Stimulated activated CD8-positive, alpha-beta memory T cell treated with anti-CD3 and anti-CD28 coated beads, Interleukin-2, amount 100 ng/mL, for 1 hour (primary cell): ENCODE measurements around the gene CHD1L.
"Not testable (repeated sequence)": the region's sequence is repeated elsewhere in the genome, so short reads cannot be mapped to it uniquely, and the experiment has no call there.

Source experiments
- DNase-seq, 2 donors: peaks; one replicate each; pipeline ENCODE4 v3.0.0-alpha.2; 2020; ENCODE audit warnings: low read depth in 2 of 2

Gene CHD1L

GRCh38 chr1:147233903-147234302 lies 8.6 kb upstream of the CHD1L start:
- DNase-seq, result not testable (repeated sequence)

DNA sequence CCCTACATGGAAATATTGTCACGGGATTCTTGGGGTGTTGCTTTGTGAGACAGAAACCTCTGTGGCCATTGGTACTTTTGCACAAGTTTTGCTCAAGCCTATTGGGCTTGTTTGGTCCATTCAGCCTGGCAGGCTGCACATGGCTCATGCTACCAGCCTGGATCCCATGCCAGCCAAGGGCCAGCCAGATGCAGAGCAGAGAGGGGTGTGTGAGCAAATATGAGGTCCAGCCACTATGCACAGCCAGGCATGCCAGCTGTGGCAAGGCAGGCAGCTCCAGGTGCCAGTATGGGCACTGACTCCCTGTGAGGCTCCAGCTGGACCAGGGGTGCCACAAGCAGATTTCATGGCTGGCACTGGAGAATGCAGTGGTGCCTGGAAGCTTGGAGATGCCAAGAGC lies 6.7 kb upstream of the CHD1L start:
- DNase-seq, result no peak

DNA sequence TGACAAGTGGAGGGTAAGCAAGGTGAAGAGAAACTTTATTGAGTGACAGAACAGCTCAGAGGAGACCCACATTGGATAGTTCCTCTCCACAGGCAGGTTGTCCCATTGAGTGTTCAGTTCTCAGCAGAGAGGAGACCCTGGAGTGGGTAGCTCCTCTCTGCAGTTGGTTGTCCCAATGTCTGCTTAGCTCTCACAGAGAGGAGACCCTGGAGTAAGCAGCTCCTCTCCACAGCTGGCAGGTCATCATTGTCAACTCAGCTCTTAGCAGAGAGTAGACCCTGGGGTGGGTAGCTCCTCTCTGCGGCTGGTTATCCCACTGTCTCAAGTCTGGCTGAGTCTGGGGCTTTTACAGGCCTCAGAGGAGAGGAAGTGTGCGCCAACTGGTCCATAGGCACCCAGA lies 6.0 kb upstream of the CHD1L start:
- no peak for DNase-seq

GRCh38 chr1:147236959-147237791 lies 5.3 kb upstream of the CHD1L start:
- DNase-seq, result no peak

DNA sequence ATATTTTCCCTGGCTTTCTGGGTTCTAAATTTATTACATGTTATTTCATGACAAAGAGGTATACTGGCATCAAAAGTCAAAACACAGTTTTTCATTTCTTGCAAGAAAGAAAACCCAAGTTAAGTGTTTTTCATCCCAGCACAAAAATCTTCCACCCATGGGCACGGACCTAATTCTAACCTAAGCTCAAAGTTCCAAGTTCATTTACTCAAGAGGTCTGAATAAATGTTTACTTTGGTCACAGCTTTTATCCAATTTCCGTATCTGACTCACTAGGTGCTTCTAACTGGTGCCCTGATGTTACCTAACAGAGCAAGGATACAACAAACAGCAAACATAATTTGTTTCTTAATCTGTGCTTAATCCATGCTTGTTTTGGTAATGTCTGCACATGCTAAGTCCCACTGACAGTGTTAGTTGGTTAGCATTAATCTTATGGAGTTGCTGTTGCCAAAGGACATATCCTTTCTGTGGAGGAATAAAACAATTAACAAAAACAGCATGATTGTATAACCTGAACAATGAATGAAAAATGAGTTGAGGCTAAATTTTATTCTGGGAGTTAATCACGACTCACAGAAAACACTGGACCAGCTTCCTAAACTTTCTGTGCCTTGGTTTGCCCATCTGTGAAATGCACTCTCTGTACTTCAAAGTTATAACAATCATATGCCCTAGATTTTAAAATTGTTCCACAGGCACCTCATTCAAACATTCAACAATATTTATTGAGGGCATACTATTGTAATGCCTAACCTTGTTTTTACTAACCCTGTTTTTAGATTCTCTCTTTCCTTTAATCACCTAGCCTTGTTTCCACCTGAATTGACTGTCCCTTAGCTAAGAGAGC lies 4.2 kb upstream of the CHD1L start:
- no peak for DNase-seq

GRCh38 chr1:147238925-147239820 lies 3.3 kb upstream of the CHD1L start:
- DNase-seq, result no peak

DNA sequence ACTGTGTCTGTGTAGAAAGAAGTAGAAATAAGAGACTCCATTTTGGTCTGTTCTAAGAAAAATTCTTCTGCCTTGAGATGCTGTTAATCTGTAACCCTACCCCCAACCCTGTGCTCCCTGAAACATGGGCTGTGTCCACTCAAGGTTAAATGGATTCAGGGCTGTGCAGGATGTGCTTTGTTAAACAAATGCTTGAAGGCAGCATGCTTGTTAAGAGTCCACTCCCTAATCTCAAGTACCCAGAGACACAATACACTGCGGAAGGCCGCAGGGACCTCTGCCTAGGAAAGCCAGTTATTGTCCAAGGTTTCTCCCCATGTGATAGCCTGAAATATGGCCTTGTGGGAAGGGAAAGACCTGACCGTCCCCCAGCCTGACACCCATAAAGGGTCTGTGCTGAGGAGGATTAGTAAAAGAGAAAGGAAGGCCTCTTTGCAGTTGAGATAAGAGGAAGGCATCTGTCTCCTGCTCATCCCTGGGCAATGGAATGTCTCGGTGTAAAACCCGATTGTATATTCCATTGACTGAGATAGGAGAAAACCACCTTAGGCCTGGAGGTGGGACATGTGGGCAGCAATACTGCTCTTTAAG lies 2.3 kb upstream of the CHD1L start:
- not testable (repeated sequence) for DNase-seq

GRCh38 chr1:147241934-147242448 lies 493 bp upstream of the CHD1L start:
- no peak for DNase-seq

DNA sequence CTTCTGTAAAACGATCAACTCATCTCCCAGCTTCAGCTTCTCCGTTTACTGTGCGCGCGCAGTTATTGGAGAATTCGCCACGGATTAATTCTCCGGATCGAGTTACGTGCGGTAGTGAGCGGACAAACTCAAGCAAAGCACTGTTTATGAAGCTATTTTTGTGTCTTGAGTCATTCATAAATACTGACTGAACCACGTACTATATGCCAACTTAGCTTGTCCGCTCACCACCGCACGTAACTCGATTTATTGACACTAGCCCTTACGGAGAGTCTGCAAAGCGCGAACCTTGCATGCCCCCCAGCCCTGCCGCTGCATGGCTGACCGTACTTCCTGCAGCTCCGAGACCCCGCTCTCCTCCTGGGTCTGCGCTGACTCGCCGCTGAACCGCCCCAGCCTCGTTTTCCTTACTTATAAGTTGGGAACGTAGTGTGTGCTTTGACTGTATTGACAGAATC lies 773 bp downstream of the CHD1L start:
- peak in 1 of 2 donors; percentile 2 for DNase-seq

DNA sequence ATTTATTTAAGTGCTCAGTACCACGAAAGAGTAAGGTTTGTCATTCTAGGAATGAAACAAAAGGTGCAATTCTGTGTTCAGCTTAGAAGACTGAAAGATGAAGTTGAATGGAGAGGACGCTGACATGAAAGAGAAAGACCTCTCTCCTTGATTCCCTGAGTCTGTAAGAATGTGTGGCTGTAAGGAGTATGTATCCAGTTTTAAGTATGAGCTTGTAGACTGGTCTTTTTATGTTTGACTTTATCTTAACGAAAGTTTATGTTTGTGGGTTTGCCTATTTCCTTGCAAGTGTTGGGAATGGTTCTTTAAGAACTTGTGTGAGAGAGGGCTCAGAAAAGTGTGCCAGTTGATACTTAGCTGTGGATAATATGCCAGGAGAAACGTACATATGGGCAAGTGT lies 1.4 kb downstream of the CHD1L start:
- DNase-seq, result no peak

GRCh38 chr1:147245129-147245528 lies 2.6 kb downstream of the CHD1L start:
- DNase-seq, result no peak

DNA sequence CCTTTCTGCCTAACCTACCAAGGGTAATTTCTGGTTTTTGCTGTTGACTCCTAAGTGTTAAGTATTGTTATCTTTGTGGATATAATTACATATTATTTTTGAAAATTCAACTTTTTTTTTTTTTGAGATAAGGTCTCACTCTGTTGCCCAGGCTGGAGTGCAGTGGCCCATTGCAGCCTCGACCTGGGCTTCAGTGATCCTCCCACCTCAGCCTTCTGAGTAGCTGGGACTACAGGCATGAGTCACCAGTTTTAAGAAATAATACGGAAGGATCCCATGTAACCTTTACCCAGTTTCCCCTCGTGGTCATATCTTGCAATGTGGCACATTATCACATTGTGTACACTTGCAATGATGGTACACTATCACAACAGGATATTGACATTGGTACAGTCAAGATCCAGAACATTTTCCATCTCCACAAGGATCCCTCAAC lies 3.1 kb downstream of the CHD1L start:
- DNase-seq, result no peak

DNA sequence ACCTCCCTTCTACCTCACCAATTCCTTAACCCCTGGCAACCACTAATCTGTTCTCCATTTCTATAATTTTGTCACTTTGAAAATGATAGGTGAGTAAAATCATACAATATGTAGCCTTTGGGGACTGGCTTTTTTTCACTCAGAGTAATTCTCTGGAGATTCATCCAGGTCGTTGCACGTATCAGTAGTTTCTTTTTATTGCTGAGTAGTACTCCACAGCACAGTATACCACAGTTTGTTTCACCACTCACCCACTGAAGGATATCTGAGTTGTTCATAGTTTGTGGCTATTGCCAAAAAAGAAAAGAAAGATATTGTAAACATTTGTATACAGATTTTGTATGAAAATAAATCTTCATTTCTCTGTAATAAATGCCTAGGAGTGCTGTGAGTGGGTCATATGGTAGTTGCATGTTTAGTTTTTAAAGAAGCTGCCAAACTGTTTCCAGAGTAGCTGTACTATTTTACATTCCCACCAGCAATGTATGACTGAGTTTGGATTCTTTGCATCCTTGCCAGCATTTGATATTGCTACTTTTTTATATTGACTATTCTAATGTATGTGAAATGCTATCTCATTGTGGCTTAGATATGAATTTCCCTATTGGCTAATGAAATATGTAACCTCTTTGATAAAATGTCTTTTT lies 3.7 kb downstream of the CHD1L start:
- no peak for DNase-seq

DNA sequence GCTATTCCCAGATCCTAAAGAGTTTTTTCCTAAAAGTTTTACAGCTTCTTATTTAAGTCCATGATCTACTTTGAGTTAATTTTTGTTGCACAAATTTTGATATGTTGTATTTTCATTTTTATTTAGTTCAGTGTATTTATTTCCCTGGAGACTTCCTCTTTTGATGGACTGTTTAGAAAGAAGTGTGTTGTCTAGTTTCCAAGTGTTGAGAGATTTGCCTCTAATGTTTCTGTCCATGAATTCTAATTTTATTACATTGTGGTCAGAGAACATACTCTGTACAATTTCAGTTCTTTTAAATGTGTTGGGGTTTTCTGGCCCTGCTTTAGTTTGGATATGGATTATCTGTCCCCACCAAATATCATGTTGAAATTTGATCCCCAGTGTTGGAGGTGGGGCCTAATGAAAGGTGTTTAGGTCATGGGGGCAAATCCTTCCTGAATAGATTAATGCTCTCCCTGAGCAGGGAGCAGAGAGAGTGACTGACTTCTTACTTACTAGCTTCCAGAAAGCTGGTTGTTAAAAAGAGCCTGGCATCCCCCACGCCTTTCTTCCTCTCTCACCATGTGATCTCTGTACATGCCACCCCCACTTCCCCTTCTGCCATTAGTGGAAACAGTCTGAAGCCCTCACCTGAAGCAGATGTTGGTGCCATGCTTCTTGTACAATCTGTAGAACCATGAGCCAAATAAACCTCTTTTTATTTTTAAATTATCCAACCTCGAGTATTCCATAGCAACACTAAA lies 4.6 kb downstream of the CHD1L start:
- no peak for DNase-seq

GRCh38 chr1:147247656-147248238 lies 5.3 kb downstream of the CHD1L start:
- DNase-seq, result no peak

GRCh38 chr1:147252540-147252939 lies 10.1 kb downstream of the CHD1L start:
- no peak for DNase-seq

- DNase-seq, result no peak
Observed at GRCh38 chr1:147260956-147261355, 18.5 kb downstream of the CHD1L start.

DNA sequence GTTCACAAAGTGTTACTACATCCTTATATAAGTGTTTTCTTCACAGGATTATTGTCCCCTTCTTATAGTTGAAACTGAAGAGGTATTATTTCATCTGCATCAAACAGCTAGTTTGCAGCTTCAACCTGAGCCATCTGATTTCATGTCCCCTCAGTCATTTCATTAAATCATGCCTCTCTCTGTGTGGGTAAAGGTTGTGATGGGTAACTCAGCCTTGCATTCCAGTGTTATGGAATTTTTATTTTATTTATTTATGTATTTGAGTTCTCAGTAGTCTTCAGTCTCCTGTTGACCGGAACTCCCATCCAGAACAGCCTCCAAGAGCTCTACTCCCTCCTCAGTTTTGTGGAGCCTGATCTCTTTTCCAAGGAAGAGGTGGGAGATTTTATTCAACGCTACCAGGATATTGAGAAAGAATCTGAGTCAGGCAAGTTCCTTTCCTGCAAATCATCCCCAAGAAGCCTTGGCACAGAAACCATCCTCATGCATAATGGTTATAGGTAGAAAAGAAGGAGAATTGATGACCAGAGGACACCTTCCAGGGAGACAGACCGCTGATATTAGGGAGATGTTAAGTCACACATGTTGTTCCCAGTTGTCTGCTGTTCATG lies 21.8 kb downstream of the CHD1L start:
- DNase-seq, result no peak

- DNase-seq, result no peak
Observed at GRCh38 chr1:147266381-147266780, 23.9 kb downstream of the CHD1L start.
